Measurements from ENCODE around the gene ANKRD10.

GRCh38 chr13:110855363-110855762, 59.5 kb downstream of the ANKRD10 start:
- TF ChIP-seq EZH2 (IDR thresholded peaks at IDR 0.05; ENCODE audit: insufficient read depth, poor library complexity, severe bottlenecking) (no peak), EZH2phosphoT487 (IDR thresholded peaks at IDR 0.05; ENCODE audit: insufficient read depth, low read depth) (no peak)
